MM.1S (cell line): Measurements from ENCODE around the gene IGF2BP3.

Experiments used
- DNase-seq: peaks from one replicate; pipeline ENCODE4 v3.0.0-alpha.2; 2015
- H2AFZ ChIP-seq: fragments of 300-600 bp; sonication (generic); 2 replicates; pipeline ENCODE4 v1.6.0; 2016; ENCODE audit warnings: antibody characterized with exemption, low read length
- H3F3A ChIP-seq: fragments of 300-600 bp; sonication (generic); 2 replicates; pipeline ENCODE4 v1.6.1; 2016; ENCODE audit warnings: mild to moderate bottlenecking, antibody characterized with exemption, low read length, moderate library complexity, mixed read lengths; ENCODE audit not compliant: insufficient read depth
- H3K27ac ChIP-seq: fragments of 300-600 bp; sonication (generic); 2 replicates; pipeline ENCODE4 v1.5.1; 2016; ENCODE audit warnings: mild to moderate bottlenecking, low read length
- H3K27me3 ChIP-seq: fragments of 300-600 bp; sonication (generic); replicated peaks from 2 replicates; pipeline ENCODE4 v1.6.0; 2016; ENCODE audit warnings: low read length; ENCODE audit not compliant: insufficient read depth
- H3K36me3 ChIP-seq: fragments of 300-600 bp; sonication (generic); replicated peaks from 2 replicates; pipeline ENCODE4 v1.6.1; 2016; ENCODE audit warnings: mild to moderate bottlenecking, low read length, mixed read lengths; ENCODE audit not compliant: insufficient read depth
- H3K4me1 ChIP-seq: fragments of 300-600 bp; sonication (generic); 2 replicates; pipeline ENCODE4 v1.6.1; 2016; ENCODE audit warnings: low read length, mixed read lengths
- H3K4me2 ChIP-seq: fragments of 300-600 bp; sonication (generic); 2 replicates; pipeline ENCODE4 v1.6.0; 2016; ENCODE audit warnings: low read depth, low read length
- H3K4me3 ChIP-seq: fragments of 300-600 bp; sonication (generic); 2 replicates; pipeline ENCODE4 v1.5.1; 2016; ENCODE audit warnings: low read length, mixed read lengths
- H3K79me2 ChIP-seq: fragments of 300-600 bp; sonication (generic); 2 replicates; pipeline ENCODE4 v1.6.1; 2016; ENCODE audit warnings: mixed run types, low read length, mixed read lengths
- H3K9ac ChIP-seq: fragments of 300-600 bp; sonication (generic); 2 replicates; pipeline ENCODE4 v1.6.1; 2016; ENCODE audit warnings: low read length, mixed read lengths
- H3K9me2 ChIP-seq: fragments of 300-600 bp; sonication (generic); replicated peaks from 2 replicates; pipeline ENCODE4 v1.6.1; 2016; ENCODE audit warnings: mild to moderate bottlenecking, low read length, mixed read lengths; ENCODE audit not compliant: insufficient read depth
- H3K9me3 ChIP-seq: fragments of 300-600 bp; sonication (generic); replicated peaks from 2 replicates; pipeline ENCODE4 v1.6.1; 2016; ENCODE audit warnings: mild to moderate bottlenecking, low read length, mixed read lengths; ENCODE audit not compliant: insufficient read depth
- H4K20me1 ChIP-seq: fragments of 300-600 bp; sonication (generic); 2 replicates; pipeline ENCODE4 v1.6.1; 2016; ENCODE audit warnings: mild to moderate bottlenecking, low read length, moderate library complexity, mixed read lengths; ENCODE audit not compliant: insufficient read depth
- EZH2 ChIP-seq: fragments of 300-600 bp; sonication (generic); optimal IDR thresholded peaks from 2 replicates; pipeline ENCODE3; 2017; ENCODE audit warnings: low read depth, mild to moderate bottlenecking, antibody characterized with exemption, low read length, mixed read lengths
- EZH2phosphoT487 ChIP-seq: fragments of 300-600 bp; sonication (generic); IDR thresholded peaks from 2 replicates; pipeline ENCODE4 v1.6.1; 2018; ENCODE audit warnings: antibody characterized with exemption, low read length
- TF ChIP-seq, protein P1 (sequence below): fragments of 300-600 bp; sonication (generic); IDR thresholded peaks from 2 replicates; pipeline ENCODE4 v1.5.1; 2016; ENCODE audit warnings: antibody characterized with exemption, low read length, mixed read lengths

The IGF2BP3 gene

DNA sequence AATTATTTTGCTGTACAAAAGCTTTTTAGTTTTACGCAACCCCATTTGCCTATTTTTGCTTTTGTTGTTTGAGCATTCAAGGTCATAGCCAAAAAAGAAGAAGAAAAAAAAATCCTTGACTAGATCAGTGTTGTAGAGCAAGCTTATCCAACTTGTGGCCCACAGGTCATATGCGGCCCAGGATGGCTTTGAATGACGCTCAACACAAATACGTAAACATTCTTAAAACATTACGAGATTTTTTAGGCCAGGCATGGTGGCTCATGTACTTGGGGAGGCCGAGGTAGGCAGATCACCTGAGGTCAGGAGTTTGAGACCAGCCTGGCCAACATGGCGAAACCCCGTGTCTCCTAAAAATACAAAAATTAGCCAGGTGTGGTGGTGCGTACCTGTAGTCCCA is 179.3 kb downstream of the IGF2BP3 start:
- no peaks in the 10 kb centered on the region for H3K27me3 ChIP-seq
- no peaks in the 10 kb centered on the region for H3K4me1 ChIP-seq
- H3K79me2 ChIP-seq = no peaks in the 10 kb centered on the region
- H3K9ac ChIP-seq = no peak overlapping the region
- H3K27ac ChIP-seq = no peak overlapping the region
- H3K9me2 ChIP-seq = no peaks in the 10 kb centered on the region
- H3K9me3 ChIP-seq = no peaks in the 10 kb centered on the region
- no peak overlapping the region for H2AFZ ChIP-seq
- no peaks in the 10 kb centered on the region for H4K20me1 ChIP-seq
- no peaks in the 10 kb centered on the region for H3K36me3 ChIP-seq
- H3F3A ChIP-seq = no peaks in the 10 kb centered on the region
- no peak overlapping the region for H3K4me2 ChIP-seq
- H3K4me3 ChIP-seq = no peak overlapping the region
- DNase-seq = no peak
- TF ChIP-seq EZH2phosphoT487 (no peak), EZH2 (no peak)
- TF ChIP-seq, protein P1, sequence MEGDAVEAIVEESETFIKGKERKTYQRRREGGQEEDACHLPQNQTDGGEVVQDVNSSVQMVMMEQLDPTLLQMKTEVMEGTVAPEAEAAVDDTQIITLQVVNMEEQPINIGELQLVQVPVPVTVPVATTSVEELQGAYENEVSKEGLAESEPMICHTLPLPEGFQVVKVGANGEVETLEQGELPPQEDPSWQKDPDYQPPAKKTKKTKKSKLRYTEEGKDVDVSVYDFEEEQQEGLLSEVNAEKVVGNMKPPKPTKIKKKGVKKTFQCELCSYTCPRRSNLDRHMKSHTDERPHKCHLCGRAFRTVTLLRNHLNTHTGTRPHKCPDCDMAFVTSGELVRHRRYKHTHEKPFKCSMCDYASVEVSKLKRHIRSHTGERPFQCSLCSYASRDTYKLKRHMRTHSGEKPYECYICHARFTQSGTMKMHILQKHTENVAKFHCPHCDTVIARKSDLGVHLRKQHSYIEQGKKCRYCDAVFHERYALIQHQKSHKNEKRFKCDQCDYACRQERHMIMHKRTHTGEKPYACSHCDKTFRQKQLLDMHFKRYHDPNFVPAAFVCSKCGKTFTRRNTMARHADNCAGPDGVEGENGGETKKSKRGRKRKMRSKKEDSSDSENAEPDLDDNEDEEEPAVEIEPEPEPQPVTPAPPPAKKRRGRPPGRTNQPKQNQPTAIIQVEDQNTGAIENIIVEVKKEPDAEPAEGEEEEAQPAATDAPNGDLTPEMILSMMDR = no peak

DNA sequence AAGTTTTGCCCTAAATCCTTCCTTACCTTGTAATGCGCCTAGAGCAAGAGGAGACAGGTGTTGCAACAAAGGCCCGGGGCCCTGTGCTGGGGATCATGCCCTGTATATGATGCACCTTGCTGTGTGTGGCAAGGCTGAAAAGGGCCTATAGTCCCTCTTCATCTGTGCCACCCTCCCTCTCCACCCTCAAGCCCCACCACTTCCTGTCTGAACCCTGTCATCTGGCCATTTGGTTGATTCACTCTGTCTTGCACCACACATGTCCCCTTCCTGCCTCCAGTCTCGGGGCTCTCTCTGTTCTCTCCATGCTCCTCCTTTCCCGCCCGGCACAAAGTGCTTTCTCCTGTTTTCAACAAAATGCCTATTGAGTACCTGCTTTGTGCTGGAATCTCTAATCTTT is 182.7 kb downstream of the IGF2BP3 start:
- Histone ChIP-seq H3K9me2 (no peaks in the 10 kb centered on the region), H2AFZ (no peak overlapping the region), H3K4me2 (no peak overlapping the region), H3K27me3 (no peaks in the 10 kb centered on the region), H3K9me3 (no peaks in the 10 kb centered on the region), H3K79me2 (no peaks in the 10 kb centered on the region), H3K4me3 (no peak overlapping the region), H3K27ac (no peak overlapping the region), H3K4me1 (no peaks in the 10 kb centered on the region), H3K36me3 (no peaks in the 10 kb centered on the region), H4K20me1 (no peaks in the 10 kb centered on the region), H3K9ac (no peak overlapping the region), H3F3A (no peaks in the 10 kb centered on the region)
- TF ChIP-seq EZH2 = no peak
- no peak for TF ChIP-seq EZH2phosphoT487
- TF ChIP-seq, protein P1 = no peak
- DNase-seq = no peak

DNA sequence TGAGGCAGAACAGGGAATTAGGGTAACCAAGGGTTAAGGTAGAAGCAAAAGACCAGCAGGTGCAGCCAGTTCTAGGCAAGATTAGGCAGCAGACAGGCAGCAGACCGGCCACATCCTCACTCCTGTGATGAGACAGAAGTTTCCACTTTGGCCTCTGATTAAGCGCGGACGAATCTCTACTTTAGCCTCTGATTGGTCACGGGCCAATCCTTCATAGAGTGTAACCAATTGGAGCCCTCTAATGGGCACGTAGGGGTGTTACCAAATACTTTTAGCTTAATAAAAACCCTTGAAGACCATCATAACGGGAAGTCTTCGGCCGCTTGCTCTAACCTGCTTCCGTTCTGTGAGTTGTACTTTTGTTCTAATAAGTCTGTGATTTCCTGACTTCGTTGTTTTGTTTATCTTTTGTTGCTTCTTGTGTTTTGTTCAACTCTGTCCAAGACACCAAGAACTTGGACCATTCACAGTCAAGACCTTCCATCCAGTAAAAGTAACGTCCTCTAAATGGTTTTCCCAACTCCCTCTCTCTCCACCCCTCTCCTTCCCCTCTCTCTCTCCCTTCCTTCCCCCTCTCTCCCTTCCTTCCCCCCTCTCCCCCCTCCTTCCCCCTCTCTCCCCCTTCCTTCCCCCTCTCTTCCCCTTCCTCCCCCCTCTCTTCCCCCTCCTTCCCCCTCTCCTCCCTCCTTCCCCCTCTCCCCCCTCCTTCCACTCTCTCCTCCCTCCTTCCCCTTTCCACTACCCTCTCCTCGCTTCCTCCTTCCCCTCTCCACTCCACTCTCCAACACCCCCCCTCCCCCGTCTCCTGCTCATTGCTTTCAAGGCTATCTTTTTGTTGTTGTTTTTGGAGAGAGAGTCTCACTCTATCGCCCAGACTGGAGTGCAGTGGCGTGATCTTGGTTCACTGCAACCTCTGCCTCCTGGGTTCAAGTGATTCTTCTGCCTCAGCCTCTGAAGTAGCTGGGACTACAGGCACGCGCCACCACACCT is 184.3 kb downstream of the IGF2BP3 start:
- H3K9me2 ChIP-seq = no peaks in the 10 kb centered on the region
- no peaks in the 10 kb centered on the region for H3K9me3 ChIP-seq
- no peak overlapping the region for H2AFZ ChIP-seq
- H3K4me2 ChIP-seq = no peak overlapping the region
- H3K79me2 ChIP-seq = no peaks in the 10 kb centered on the region
- no peaks in the 10 kb centered on the region for H3K27me3 ChIP-seq
- no peaks in the 10 kb centered on the region for H3F3A ChIP-seq
- no peaks in the 10 kb centered on the region for H3K4me1 ChIP-seq
- no peaks in the 10 kb centered on the region for H4K20me1 ChIP-seq
- TF ChIP-seq EZH2phosphoT487 = no peak
- no peak for DNase-seq
- no peaks in the 10 kb centered on the region for H3K36me3 ChIP-seq
- no peak overlapping the region for H3K4me3 ChIP-seq
- H3K27ac ChIP-seq = no peak overlapping the region
- H3K9ac ChIP-seq = no peak overlapping the region

DNA sequence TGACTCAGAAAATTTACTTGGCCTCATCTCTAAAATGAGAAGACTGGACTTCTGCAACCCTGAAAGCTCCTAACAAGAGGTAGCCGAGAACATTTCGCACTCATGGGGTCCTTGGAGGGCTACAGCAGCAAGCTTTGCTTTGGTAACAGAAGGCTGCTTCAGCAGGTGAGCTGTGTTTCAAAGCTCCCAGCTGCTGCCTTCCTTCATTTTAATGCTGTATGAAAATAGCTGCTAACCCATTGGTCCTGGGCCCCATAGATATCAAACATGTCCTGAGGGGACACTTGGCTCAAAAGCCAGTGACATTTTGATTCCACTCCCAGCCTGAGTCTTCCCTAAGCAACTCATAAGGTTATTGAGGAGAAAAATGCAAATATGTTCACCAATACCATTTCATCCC is 185.4 kb downstream of the IGF2BP3 start:
- Histone ChIP-seq H3K27ac (no peak overlapping the region), H2AFZ (no peak overlapping the region), H3K4me3 (no peak overlapping the region), H3K9me3 (no peaks in the 10 kb centered on the region), H3K4me1 (no peaks in the 10 kb centered on the region), H3K4me2 (no peak overlapping the region), H3K9ac (no peak overlapping the region), H3F3A (no peaks in the 10 kb centered on the region), H4K20me1 (no peaks in the 10 kb centered on the region), H3K27me3 (no peaks in the 10 kb centered on the region), H3K36me3 (no peaks in the 10 kb centered on the region), H3K79me2 (no peaks in the 10 kb centered on the region), H3K9me2 (no peaks in the 10 kb centered on the region)
- no peak for TF ChIP-seq EZH2
- no peak for DNase-seq
